Activated CD8-positive, alpha-beta memory T cell treated with anti-CD3 and anti-CD28 coated beads, Interleukin-2, amount 50 U/mL, for 1 hour (primary cell): ENCODE data around the gene USP17L24.
"Not testable (repeated sequence)": the region's sequence is repeated elsewhere in the genome, so short reads cannot be mapped to it uniquely, and the experiment has no call there.

ENCODE experiments used
- DNase-seq: peaks from one replicate; pipeline ENCODE4 v3.0.0-alpha.2; 2020; ENCODE audit errors: extremely low read depth

Gene USP17L24, protein sequence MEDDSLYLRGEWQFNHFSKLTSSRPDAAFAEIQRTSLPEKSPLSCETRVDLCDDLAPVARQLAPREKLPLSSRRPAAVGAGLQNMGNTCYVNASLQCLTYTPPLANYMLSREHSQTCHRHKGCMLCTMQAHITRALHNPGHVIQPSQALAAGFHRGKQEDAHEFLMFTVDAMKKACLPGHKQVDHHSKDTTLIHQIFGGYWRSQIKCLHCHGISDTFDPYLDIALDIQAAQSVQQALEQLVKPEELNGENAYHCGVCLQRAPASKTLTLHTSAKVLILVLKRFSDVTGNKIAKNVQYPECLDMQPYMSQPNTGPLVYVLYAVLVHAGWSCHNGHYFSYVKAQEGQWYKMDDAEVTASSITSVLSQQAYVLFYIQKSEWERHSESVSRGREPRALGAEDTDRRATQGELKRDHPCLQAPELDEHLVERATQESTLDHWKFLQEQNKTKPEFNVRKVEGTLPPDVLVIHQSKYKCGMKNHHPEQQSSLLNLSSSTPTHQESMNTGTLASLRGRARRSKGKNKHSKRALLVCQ

DNA sequence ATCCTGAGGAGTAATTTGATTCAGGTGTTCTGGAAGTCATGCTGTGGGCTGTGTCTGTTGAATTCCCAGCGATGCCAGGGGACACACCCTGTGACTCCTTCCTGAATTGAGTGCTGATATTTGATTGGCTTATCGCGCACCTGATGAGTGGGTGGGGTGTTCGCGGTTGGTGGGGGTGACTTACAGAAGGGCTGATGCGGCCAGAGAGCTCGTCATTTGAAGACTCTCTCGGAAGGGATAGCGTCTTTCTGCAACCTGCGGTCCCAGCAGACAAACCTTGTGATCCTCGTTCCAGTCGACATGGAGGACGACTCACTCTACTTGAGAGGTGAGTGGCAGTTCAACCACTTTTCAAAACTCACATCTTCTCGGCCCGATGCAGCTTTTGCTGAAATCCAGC is at the start of gene USP17L24:
TSS of gene USP17L24 (plus strand) at position 301 of the 400 bp plus-strand sequence. CDS start at position 301, 0 bp downstream.
- not testable (repeated sequence) for DNase-seq

DNA sequence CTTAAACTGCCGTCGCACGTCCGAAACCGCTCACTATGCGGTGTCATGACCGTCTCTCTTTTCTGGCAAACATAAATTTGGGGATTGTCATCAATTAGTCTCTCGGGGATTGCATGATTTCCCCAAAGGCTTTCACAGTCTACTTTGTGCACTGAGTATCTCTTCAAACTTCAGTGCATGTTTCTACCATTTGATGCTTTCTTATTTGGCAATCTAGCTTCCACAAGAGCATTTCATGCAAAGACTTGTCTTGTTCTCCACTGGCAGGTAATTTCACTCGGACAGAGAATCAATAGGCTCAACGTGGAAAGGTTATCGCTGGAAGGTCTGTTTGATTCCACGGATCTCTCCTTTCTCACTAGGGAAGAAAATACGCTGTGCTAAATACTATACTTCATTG is 774 bp upstream of the USP17L24 start:
- not testable (repeated sequence) for DNase-seq

DNA sequence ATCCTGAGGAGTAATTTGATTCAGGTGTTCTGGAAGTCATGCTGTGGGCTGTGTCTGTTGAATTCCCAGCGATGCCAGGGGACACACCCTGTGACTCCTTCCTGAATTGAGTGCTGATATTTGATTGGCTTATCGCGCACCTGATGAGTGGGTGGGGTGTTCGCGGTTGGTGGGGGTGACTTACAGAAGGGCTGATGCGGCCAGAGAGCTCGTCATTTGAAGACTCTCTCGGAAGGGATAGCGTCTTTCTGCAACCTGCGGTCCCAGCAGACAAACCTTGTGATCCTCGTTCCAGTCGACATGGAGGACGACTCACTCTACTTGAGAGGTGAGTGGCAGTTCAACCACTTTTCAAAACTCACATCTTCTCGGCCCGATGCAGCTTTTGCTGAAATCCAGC is 4.6 kb downstream of the USP17L24 start, which contains the start of gene USP17L25:
TSS of gene USP17L25 (plus strand) at position 301 of the 400 bp plus-strand sequence. CDS start at position 301, 0 bp downstream.
- not testable (repeated sequence) for DNase-seq

- DNase-seq: not testable (repeated sequence)
Observed at GRCh38 chr4:9334358-9334757, 9.4 kb downstream of the USP17L24 start, which contains the start of gene USP17L26. Gene USP17L26 (plus strand): TSS chr4:9334658. CDS start chr4:9334658, 0 bp downstream.

GRCh38 chr4:9339103-9339502 is 14.1 kb downstream of the USP17L24 start, which contains the start of gene USP17L5:
Gene USP17L5 (plus strand): TSS chr4:9339403. CDS start chr4:9339403, 0 bp downstream.
- not testable (repeated sequence) for DNase-seq

DNA sequence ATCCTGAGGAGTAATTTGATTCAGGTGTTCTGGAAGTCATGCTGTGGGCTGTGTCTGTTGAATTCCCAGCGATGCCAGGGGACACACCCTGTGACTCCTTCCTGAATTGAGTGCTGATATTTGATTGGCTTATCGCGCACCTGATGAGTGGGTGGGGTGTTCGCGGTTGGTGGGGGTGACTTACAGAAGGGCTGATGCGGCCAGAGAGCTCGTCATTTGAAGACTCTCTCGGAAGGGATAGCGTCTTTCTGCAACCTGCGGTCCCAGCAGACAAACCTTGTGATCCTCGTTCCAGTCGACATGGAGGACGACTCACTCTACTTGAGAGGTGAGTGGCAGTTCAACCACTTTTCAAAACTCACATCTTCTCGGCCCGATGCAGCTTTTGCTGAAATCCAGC is 18.9 kb downstream of the USP17L24 start, which contains the start of gene USP17L27:
TSS of gene USP17L27 (plus strand) at position 301 of the 400 bp plus-strand sequence. CDS start at position 301, 0 bp downstream.
- not testable (repeated sequence) for DNase-seq

- DNase-seq: not testable (repeated sequence)
Observed at GRCh38 chr4:9348593-9348992, 23.6 kb downstream of the USP17L24 start, which contains the start of gene USP17L28. Gene USP17L28 (plus strand): TSS chr4:9348893. CDS start chr4:9348893, 0 bp downstream.

- not testable (repeated sequence) for DNase-seq
Observed at GRCh38 chr4:9350866-9351265, 25.9 kb downstream of the USP17L24 start.

DNA sequence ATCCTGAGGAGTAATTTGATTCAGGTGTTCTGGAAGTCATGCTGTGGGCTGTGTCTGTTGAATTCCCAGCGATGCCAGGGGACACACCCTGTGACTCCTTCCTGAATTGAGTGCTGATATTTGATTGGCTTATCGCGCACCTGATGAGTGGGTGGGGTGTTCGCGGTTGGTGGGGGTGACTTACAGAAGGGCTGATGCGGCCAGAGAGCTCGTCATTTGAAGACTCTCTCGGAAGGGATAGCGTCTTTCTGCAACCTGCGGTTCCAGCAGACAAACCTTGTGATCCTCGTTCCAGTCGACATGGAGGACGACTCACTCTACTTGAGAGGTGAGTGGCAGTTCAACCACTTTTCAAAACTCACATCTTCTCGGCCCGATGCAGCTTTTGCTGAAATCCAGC is 28.4 kb downstream of the USP17L24 start, which contains the start of gene USP17L29:
TSS of gene USP17L29 (plus strand) at position 301 of the 400 bp plus-strand sequence. CDS start at position 301, 0 bp downstream.
- DNase-seq: not testable (repeated sequence)

DNA sequence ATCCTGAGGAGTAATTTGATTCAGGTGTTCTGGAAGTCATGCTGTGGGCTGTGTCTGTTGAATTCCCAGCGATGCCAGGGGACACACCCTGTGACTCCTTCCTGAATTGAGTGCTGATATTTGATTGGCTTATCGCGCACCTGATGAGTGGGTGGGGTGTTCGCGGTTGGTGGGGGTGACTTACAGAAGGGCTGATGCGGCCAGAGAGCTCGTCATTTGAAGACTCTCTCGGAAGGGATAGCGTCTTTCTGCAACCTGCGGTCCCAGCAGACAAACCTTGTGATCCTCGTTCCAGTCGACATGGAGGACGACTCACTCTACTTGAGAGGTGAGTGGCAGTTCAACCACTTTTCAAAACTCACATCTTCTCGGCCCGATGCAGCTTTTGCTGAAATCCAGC is 37.9 kb downstream of the USP17L24 start, which contains the start of gene USP17L30:
TSS of gene USP17L30 (plus strand) at position 301 of the 400 bp plus-strand sequence. CDS start at position 301, 0 bp downstream.
- DNase-seq: not testable (repeated sequence)
